Aorta (tissue), 5 donors: Measurements from ENCODE around the gene RILPL2. TPM values are rescaled to one million over a fixed set of nuclear protein-coding genes. Genes with fewer than 3 reads are reported as not detected.
"Not testable (repeated sequence)": the region's sequence is repeated elsewhere in the genome, so short reads cannot be mapped to it uniquely, and the experiment has no call there.

Experiments
- ATAC-seq: fragments of 200-7000 bp; cut with Tn5 transposase; one replicate; pipeline ENCODE4 v1.9.1; 2022; ENCODE audit warnings: moderate library complexity; ENCODE audit not compliant: low FRiP score
- DNase-seq, 2 donors: peaks; one replicate each; pipeline ENCODE4 v3.0.0-alpha.2; 2020
- H3K27ac ChIP-seq, 2 donors: one replicate each; pipeline ENCODE4 v1.5.1; 2013; ENCODE audit warnings: low read length in 2 of 2, mild to moderate bottlenecking in 2 of 2, moderate library complexity in 2 of 2, control low read depth in 1 of 2, inconsistent platforms in 1 of 2, low read depth in 1 of 2
- H3K27me3 ChIP-seq, 2 donors: one replicate each; pipeline ENCODE4 v1.6.1; 2013; ENCODE audit warnings: control low read depth in 1 of 2, low read length in 1 of 2, mild to moderate bottlenecking in 1 of 2, moderate library complexity in 1 of 2; ENCODE audit not compliant: insufficient read depth in 2 of 2, control insufficient read depth in 1 of 2
- H3K36me3 ChIP-seq, 2 donors: one replicate each; pipeline ENCODE4 v1.6.1; 2013; ENCODE audit warnings: control low read depth in 1 of 2, low read length in 1 of 2, mild to moderate bottlenecking in 1 of 2; ENCODE audit not compliant: insufficient read depth in 2 of 2, control insufficient read depth in 1 of 2
- H3K4me1 ChIP-seq, 2 donors: one replicate each; pipeline ENCODE4 v1.6.1; 2013; ENCODE audit warnings: low read length in 2 of 2, control low read depth in 1 of 2, mild to moderate bottlenecking in 1 of 2, moderate library complexity in 1 of 2; ENCODE audit not compliant: insufficient read depth in 2 of 2, control insufficient read depth in 1 of 2
- H3K4me3 ChIP-seq, 2 donors: one replicate each; pipeline ENCODE4 v1.5.1; 2013; ENCODE audit warnings: low read length in 2 of 2, control low read depth in 1 of 2, mild to moderate bottlenecking in 1 of 2
- H3K9me3 ChIP-seq: one replicate; pipeline ENCODE4 v1.6.1; 2013; ENCODE audit warnings: mild to moderate bottlenecking, low read length; ENCODE audit not compliant: control insufficient read depth
- WGBS, 2 donors: extraction: QIAGEN DNeasy Blood & Tissue Kit; methylation state at CpG; one replicate each; pipeline ENCODE4 v1.1.7; 2013; 5-methylcytosine and 5-hydroxymethylcytosine counted together
- intact Hi-C, 2 donors: fragments of 100-400 bp; cut with DNase I; formaldehyde crosslinking; loops; one replicate each; pipeline versions ENCODE4 v1.14.2 to v1.15.0; 2022
- polyA plus RNA-seq, 2 donors: library from polyadenylated mRNA; stranded (reverse); fragments of 200-250 nt; gene quantifications; one replicate each; pipeline ENCODE4 v1.2.3, GENCODE V29; 2013
- total RNA-seq, 2 donors: library from RNA; stranded (reverse); fragmentation: NEBNext Ultra II Directional; extraction: Animal tissue kit (Norgen Biotek cat#: 25700); gene quantifications; one replicate each; pipeline ENCODE4 v1.2.1, GENCODE V29; 2021
- donor health status: healthy with polysubstance abuse.
- donor health status: Bipolar disorder and iron deficiency.
- donor health status: DM: no; HTN: no; CAD: no.
- donor health status: DM: no; HTN: no; CAD: no.
- donor health status: DM: yes; HTN: yes; CAD: no.

RILPL2 gene
- total and polyA plus RNA-seq, 4 donors, result 12.6 to 25.3 (median 16.5) TPM

DNA sequence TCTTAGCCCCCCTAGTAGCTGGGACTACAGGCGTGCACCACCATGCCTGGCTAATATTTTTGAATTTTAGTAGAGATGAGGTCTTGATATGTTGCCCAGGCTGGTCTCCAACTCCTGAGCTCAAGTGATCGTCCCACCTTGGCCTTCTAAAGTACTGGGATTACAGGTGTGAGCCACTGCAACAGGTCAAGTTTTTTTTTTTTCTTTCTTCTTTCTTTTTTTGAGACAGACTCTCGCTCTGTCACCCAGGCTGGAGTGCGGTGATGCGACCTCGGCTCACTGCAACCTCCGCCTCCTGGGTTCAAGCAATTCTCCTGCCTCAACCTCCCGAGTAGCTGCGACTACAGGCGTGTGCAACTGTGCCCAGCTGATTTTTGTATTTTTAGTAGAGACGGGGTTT lies 26.7 kb upstream of the RILPL2 start:
- H3K27me3 ChIP-seq, ATAC-seq, H3K36me3 ChIP-seq, H3K4me3 ChIP-seq, H3K27ac ChIP-seq, intact Hi-C loops, H3K4me1 ChIP-seq, DNase-seq, H3K9me3 ChIP-seq: not testable (repeated sequence)
- 93% methylated on average over 11 of the region's 11 CpGs for WGBS, 2 donors

DNA sequence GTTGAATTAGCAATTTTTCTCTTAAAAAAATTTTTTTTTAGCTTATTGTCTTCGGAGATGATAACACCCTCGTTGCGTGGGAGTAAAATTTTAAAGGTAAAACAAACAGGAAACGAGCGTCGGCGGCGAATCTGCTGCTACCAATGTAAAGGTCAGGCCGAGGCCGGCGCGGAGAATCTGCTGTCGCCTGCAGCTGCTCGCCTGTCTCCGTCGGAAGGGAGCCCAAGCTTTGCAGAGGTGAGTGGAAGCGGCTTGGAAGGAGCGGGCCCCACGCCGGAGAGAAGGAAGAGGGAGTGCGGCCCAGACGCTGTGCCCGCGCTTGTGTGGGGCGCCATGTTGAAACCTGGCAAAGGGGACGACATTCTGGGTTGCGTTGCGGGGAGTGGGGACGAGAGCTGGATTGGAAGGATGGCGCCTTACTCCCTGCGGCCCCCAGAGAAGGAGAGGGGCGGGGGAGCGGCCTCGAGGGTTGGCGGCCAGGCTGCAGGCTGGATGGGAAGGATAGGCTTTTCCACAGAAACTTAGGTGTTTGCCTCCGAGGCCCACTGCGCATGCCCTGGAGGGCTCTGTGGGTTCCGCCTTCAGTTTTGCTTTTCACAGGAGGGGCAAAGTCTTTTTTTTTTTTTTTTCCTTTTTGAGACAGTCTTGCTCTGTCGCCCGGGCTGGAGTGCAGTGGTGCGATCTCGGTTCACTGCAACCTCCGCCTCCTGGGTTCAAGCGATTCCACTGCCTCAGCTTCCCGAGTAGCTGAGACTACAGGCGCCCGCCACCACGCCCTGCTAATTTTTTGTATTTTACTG lies 21.7 kb upstream of the RILPL2 start, which contains the start of gene SNRNP35:
Gene SNRNP35, plus strand, starts transcription at position 160 of the 800 bp plus-strand sequence. CDS start 7,402 bp downstream, outside the sequence.
- no peaks in the 10 kb centered on the region for H3K36me3 ChIP-seq
- DNase-seq (peak; percentile 92 to 94), ATAC-seq (peak; percentile 88)
- intact Hi-C loops, result no loop called here
- peak within 1 kb of the TSS; percentile 47 to 86 for H3K4me3 ChIP-seq
- no peaks in the 10 kb centered on the region for H3K9me3 ChIP-seq
- H3K4me1 ChIP-seq, result no peaks in the 10 kb centered on the region
- peak within 1 kb of the TSS; percentile 58 to 100 for H3K27ac ChIP-seq
- no peaks in the 10 kb centered on the region for H3K27me3 ChIP-seq
- whole genome bisulfite sequencing, 2 donors, result 0 to 1% methylated on average over 40 to 48 of the region's 48 CpGs

DNA sequence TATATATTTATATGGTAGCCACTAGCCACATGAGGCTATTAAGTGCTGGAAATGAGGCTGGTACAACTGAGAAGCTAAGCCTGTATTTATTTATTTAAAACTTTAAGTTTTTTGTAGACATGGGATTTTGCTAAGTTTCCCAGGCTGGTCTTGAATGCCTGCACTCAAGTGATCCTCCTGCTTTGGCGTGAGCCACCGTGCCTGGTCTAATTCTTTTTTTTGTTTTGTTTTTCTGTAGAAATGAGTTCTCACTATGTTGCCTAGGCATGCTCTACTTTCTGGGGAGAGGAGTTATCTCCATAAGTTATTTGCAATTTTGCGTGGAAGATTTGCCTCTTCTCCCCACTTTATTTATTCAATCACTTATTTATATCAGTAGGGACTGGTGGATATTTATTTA lies 16.7 kb upstream of the RILPL2 start:
- intact Hi-C loops, result no loop called here
- no peak for ATAC-seq

DNA sequence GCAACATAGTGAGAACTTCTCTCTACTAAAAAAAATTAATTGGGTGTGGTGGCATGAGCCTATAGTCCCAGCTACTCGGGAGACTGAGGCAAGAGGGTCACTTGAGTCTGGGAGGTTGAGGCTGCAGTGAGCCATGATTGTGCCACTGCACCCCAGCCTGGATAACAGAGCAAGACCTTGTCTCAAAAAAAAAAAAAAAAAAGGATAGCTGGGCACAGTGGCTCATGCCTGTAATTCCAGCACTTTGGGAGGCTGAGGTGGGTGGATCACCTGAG lies 15.7 kb upstream of the RILPL2 start:
- ATAC-seq, H3K27me3 ChIP-seq, H3K27ac ChIP-seq, H3K4me1 ChIP-seq, H3K4me3 ChIP-seq, intact Hi-C loops, H3K9me3 ChIP-seq, H3K36me3 ChIP-seq, DNase-seq: not testable (repeated sequence)
- 50 to 52% methylated on average over 1 of the region's 1 CpG for WGBS, 2 donors

More for the DNA sequence above, 16.7 kb upstream of the RILPL2 start:
- Histone ChIP-seq H3K9me3 (no peaks in the 10 kb centered on the region), H3K27ac (no peak overlapping the region), H3K4me1 (no peaks in the 10 kb centered on the region), H3K27me3 (no peaks in the 10 kb centered on the region), H3K36me3 (no peaks in the 10 kb centered on the region), H3K4me3 (no peak overlapping the region)
- no peak for DNase-seq
- 36 to 41% methylated on average over 3 of the region's 3 CpGs for WGBS, 2 donors

DNA sequence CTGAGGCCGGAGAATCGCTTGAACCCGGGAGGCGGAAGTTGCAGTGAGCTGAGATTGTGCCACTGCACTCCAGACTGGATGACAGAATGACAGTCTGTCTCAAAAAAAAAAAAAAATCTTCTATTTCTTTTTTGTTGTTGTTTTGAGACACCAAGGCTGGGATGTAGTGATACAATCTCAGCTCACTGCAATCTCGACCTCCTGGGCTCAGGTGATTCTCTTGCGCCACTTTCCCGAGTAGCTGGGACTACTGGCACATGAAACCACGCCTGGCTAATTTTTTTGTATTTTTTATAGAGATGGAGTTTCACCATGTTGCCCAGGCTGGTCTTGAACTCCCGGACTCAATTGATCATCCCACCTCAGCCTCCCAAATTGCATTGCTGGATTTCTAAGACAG lies 14.2 kb upstream of the RILPL2 start:
- Histone ChIP-seq H3K27ac (no peak overlapping the region), H3K36me3 (no peaks in the 10 kb centered on the region), H3K4me3 (no peak overlapping the region), H3K4me1 (no peaks in the 10 kb centered on the region), H3K27me3 (no peaks in the 10 kb centered on the region), H3K9me3 (no peaks in the 10 kb centered on the region)
- intact Hi-C loops, result no loop called here
- DNase-seq, result no peak
- 93 to 94% methylated on average over 9 of the region's 9 CpGs for WGBS, 2 donors
- no peak for ATAC-seq

DNA sequence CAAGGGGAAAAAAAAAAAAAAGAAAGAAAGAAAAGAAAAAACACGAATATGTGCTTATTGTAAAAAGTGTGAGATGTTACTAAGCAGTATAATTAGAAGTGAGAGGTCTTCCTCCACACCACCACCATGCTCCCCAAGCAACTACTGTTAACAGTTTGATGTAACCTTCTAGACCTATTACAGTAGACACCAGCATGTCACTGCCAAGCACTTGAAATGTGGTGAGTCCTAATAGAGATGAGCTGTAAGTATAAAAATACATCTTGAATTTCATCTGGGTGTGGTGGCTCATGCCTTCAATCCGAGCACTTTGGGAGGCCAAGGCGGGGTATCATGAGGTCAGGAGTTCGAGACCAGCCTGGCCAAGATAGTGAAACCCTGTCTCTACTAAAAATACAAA lies 13.4 kb upstream of the RILPL2 start:
- no peak for DNase-seq
- WGBS, 2 donors, result 86 to 87% methylated on average over 4 of the region's 4 CpGs
- intact Hi-C loops, result no loop called here
- H3K27ac ChIP-seq, result no peak overlapping the region
- no peaks in the 10 kb centered on the region for H3K36me3 ChIP-seq
- no peaks in the 10 kb centered on the region for H3K4me1 ChIP-seq
- H3K4me3 ChIP-seq, result no peak overlapping the region
- no peaks in the 10 kb centered on the region for H3K27me3 ChIP-seq
- no peak for ATAC-seq
- H3K9me3 ChIP-seq, result no peaks in the 10 kb centered on the region

DNA sequence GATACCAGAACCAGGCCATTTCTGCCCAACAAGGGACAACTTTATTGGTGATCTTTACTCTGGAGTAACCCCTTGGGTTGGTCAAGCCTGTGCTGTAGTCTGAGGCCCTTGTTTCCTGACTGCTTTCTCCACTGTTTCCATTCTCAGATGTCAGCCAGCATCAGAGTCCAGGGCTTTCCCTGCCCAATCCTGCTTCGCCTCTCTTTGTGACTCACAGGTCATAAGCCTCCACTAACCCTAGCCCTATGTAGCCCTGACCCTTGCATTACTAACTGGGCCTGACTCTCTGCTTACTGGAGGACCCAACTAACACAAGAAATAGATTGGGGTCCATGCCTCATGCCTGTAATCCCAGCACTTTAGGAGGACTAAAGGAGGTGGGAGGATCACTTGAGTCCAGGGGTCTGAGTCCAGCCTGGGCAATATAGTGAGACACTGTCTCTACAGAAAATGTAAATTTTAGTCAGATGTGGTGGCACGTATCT lies 12.8 kb upstream of the RILPL2 start:
- intact Hi-C loops, result no loop called here
- DNase-seq, result no peak
- Histone ChIP-seq H3K4me1 (no peaks in the 10 kb centered on the region), H3K27me3 (no peaks in the 10 kb centered on the region), H3K27ac (no peak overlapping the region), H3K4me3 (no peak overlapping the region), H3K9me3 (no peaks in the 10 kb centered on the region), H3K36me3 (no peaks in the 10 kb centered on the region)
- no peak for ATAC-seq
- WGBS, 2 donors, result 89 to 92% methylated on average over 2 of the region's 2 CpGs

DNA sequence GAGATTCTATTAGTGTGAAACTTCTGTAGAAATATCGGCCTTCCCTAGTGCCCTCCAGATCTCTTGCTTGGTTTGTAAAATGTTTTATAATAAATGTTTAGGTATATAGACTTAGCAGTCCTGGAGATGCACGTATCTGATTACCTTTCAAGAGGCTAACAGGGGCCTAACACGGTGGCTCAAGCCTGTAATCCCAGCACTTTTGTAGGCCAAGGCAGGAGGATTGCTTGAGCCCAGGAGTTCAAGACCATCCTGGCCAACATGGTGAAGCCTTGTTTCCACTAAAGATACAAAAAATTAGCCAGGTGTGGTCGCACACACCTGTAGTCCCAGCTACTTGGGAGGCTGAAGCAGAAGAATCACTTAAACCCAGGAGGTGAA lies 9.8 kb upstream of the RILPL2 start:
- intact Hi-C loops, result no loop called here

More for the DNA sequence above, 9.8 kb upstream of the RILPL2 start:
- Histone ChIP-seq H3K4me3 (no peak overlapping the region), H3K4me1 (no peaks in the 10 kb centered on the region), H3K9me3 (no peaks in the 10 kb centered on the region), H3K27ac (peak overlapping the region; percentile 39 to 97), H3K27me3 (no peaks in the 10 kb centered on the region), H3K36me3 (no peaks in the 10 kb centered on the region)
- DNase-seq (no peak), ATAC-seq (peak; percentile 21)
- 26 to 27% methylated on average over 4 of the region's 4 CpGs for WGBS, 2 donors
